Glutamatergic neuron (in vitro differentiated cells): ENCODE measurements around the gene TSEN54. TPM values are rescaled to one million over a fixed set of nuclear protein-coding genes. Genes with fewer than 3 reads are reported as not detected.
A peak's percentile ranks its signal among the peaks of the same experiment; 100 is the strongest.
"Not testable (repeated sequence)": the region's sequence is repeated elsewhere in the genome, so short reads cannot be mapped to it uniquely, and the experiment has no call there.

Experiments
- DNase-seq: peaks from one replicate; pipeline ENCODE4 v3.0.0; 2022
- H3K27ac Mint-ChIP-seq: one replicate; pipeline ENCODE4 v1.8.0; 2020; ENCODE audit warnings: mild to moderate bottlenecking, mixed read lengths, inconsistent platforms; ENCODE audit not compliant: unreplicated experiment
- H3K27me3 Mint-ChIP-seq: one replicate; pipeline ENCODE4 v1.8.0; 2020; ENCODE audit warnings: mild to moderate bottlenecking, moderate library complexity, mixed read lengths, inconsistent platforms; ENCODE audit not compliant: unreplicated experiment
- H3K36me3 Mint-ChIP-seq: one replicate; pipeline ENCODE4 v1.8.0; 2020; ENCODE audit warnings: mild to moderate bottlenecking, mixed read lengths, inconsistent platforms; ENCODE audit not compliant: unreplicated experiment
- H3K4me1 Mint-ChIP-seq: one replicate; pipeline ENCODE4 v1.8.0; 2020; ENCODE audit warnings: mild to moderate bottlenecking, low read depth, mixed read lengths, inconsistent platforms; ENCODE audit not compliant: unreplicated experiment
- H3K4me3 Mint-ChIP-seq: one replicate; pipeline ENCODE4 v1.8.0; 2020; ENCODE audit warnings: mild to moderate bottlenecking, mixed read lengths, inconsistent platforms; ENCODE audit not compliant: unreplicated experiment
- H3K9me3 Mint-ChIP-seq: one replicate; pipeline ENCODE4 v1.8.0; 2020; ENCODE audit warnings: mild to moderate bottlenecking, moderate library complexity, mixed read lengths, inconsistent platforms; ENCODE audit not compliant: unreplicated experiment
- CTCF ChIP-seq: fragments of 200-600 bp; sonication (generic); IDR thresholded peaks from one replicate; pipeline ENCODE4 v1.5.0; 2021; ENCODE audit not compliant: partially characterized antibody, unreplicated experiment
- total RNA-seq: library from RNA; stranded (reverse); fragmentation: NEBNext Ultra II Directional; extraction: Animal tissue kit (Norgen Biotek cat#: 25700); gene quantifications from one replicate; pipeline ENCODE4 v1.2.1, GENCODE V29; 2021; ENCODE audit not compliant: unreplicated experiment

The TSEN54 gene
- total RNA-seq, 1 donor from 2014 or later = 26.6 TPM

- Mint-ChIP-seq H3K27me3 (peaks cover 5% of the 10 kb centered on the region), H3K4me3 (peak overlapping the region; percentile 86)
Measured at GRCh38 chr17:75518201-75518600, 1.9 kb downstream of the TSEN54 start.

GRCh38 chr17:75518983-75519537 is 2.7 kb downstream of the TSEN54 start:
- H3K27me3 Mint-ChIP-seq = peaks cover 5% of the 10 kb centered on the region
- no peak overlapping the region for H3K27ac Mint-ChIP-seq
- no peak for DNase-seq
- H3K36me3 Mint-ChIP-seq = no peaks in the 10 kb centered on the region
- H3K4me3 Mint-ChIP-seq = no peak overlapping the region
- TF ChIP-seq CTCF = no peak
- no peaks in the 10 kb centered on the region for H3K4me1 Mint-ChIP-seq
- H3K9me3 Mint-ChIP-seq = peaks cover 8% of the 10 kb centered on the region

More at GRCh38 chr17:75518201-75518600, 1.9 kb downstream of the TSEN54 start:
- no peaks in the 10 kb centered on the region for H3K4me1 Mint-ChIP-seq
- no peaks in the 10 kb centered on the region for H3K36me3 Mint-ChIP-seq
- no peak for DNase-seq
- TF ChIP-seq CTCF = no peak
- peaks cover 8% of the 10 kb centered on the region for H3K9me3 Mint-ChIP-seq
- H3K27ac Mint-ChIP-seq = no peak overlapping the region

GRCh38 chr17:75520413-75520812 is 4.1 kb downstream of the TSEN54 start:
- H3K36me3 Mint-ChIP-seq, H3K9me3 Mint-ChIP-seq, H3K4me1 Mint-ChIP-seq, H3K27me3 Mint-ChIP-seq, H3K27ac Mint-ChIP-seq, H3K4me3 Mint-ChIP-seq, DNase-seq: not testable (repeated sequence)

GRCh38 chr17:75521290-75521689 is 5.0 kb downstream of the TSEN54 start:
- peaks cover 5% of the 10 kb centered on the region for H3K27me3 Mint-ChIP-seq
- H3K27ac Mint-ChIP-seq = no peak overlapping the region
- H3K9me3 Mint-ChIP-seq = peaks cover 8% of the 10 kb centered on the region
- H3K36me3 Mint-ChIP-seq = no peaks in the 10 kb centered on the region
- TF ChIP-seq CTCF = no peak
- DNase-seq = no peak
- H3K4me3 Mint-ChIP-seq = no peak overlapping the region
- H3K4me1 Mint-ChIP-seq = no peaks in the 10 kb centered on the region

- Mint-ChIP-seq H3K36me3 (no peaks in the 10 kb centered on the region), H3K27ac (no peak overlapping the region), H3K4me1 (no peaks in the 10 kb centered on the region), H3K27me3 (peaks cover 4% of the 10 kb centered on the region), H3K9me3 (peaks cover 8% of the 10 kb centered on the region), H3K4me3 (no peak overlapping the region)
- no peak for TF ChIP-seq CTCF
- DNase-seq = no peak
Measured at GRCh38 chr17:75521951-75522727, 5.8 kb downstream of the TSEN54 start.
